ENCODE data around the gene STAC2.
A peak's percentile ranks its signal among the peaks of the same experiment; 100 is the strongest.
"Not testable (repeated sequence)": the region's sequence is repeated elsewhere in the genome, so short reads cannot be mapped to it uniquely, and the experiment has no call there.

STAC2 gene

DNA sequence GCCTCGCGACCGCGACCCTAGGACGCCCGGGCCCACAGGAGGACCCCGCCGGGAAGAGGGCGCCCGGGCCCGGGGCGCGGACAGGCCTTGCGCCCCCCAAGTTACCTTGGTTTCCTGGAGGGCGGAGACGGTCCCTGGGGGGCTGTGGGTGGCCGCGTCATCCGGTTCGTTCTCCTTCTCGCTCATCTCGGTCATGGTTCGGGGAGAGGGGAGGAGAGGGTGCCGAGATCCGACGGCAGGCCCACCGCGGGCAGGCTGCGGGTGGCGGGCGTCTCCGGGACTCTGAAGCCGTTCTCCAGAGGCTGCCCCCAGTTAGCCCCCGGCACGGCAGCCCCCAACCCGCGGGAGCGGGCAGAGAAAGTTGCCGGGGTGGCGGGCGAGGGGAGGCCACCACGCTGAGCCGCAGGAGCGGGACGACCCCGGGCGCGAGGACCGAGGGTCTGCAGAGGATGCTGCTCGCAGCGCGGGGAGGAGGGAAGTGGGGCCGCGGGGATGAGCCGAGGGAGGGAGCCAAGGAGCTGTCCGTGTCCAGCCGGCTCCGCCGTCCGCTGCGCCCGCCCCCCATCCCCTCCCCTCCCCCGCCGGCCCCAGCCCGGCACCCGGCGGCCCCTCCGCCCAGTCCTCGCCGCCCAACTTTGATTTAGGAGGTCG, at the start of gene STAC2:
STAC2 (minus strand) TSS at position 638 of the 651 bp plus-strand sequence; CDS start at position 195, 443 bp downstream.
- Histone ChIP-seq H3K4me3 (ENCODE audit: low read depth in 1 of 2, low read length in 2 of 2) (peak within 1 kb of the TSS in 1 of 2 donors; percentile 16), H3K9me3 (ENCODE audit: control insufficient read depth in 1 of 2, low read length in 2 of 2) (no peaks in the 10 kb centered on the region), H3K27me3 (ENCODE audit: control insufficient read depth in 1 of 2, insufficient read depth in 2 of 2, low read length in 2 of 2) (peaks cover 42 to 49% of the 10 kb centered on the region in 2 donors), H3K36me3 (ENCODE audit: control insufficient read depth in 1 of 2, insufficient read depth in 2 of 2, low read length in 2 of 2) (no peaks in the 10 kb centered on the region), H3K27ac (ENCODE audit: low read depth, low read length) (no peak within 1 kb of the TSS), H3K9ac (ENCODE audit: low read depth in 1 of 2, low read length in 2 of 2) (no peak within 1 kb of the TSS), H3K4me1 (ENCODE audit: control insufficient read depth in 1 of 2, insufficient read depth in 2 of 2, low read length in 2 of 2) (peaks cover 4 to 9% of the 10 kb centered on the region in 2 donors)

- H3K4me3 ChIP-seq (ENCODE audit: low read depth in 1 of 2, low read length in 2 of 2) = no peak overlapping the region
These were observed 45.8 kb upstream of the STAC2 start for GRCh38 chr17:39271546-39271945.

DNA sequence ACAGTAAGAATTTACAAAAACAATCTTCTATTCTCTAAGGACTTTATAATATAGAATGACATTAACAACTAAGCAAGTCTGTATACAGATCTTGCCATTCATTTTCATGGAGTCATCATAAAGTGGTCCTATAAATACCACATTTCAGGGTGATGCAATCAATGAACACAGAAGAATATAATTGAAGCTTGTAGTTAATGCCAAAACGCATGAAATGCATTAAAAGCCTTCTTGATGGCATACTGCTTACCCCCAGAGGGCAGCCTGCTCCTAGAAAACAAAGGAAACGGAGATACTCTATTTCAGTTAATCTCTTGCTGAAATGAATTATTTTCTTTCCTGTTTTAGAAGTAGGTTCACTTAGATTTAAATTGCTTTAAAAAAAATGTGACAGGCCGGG, 45.2 kb upstream of the STAC2 start:
- no peaks in the 10 kb centered on the region for H3K27me3 ChIP-seq (ENCODE audit: control insufficient read depth in 1 of 2, insufficient read depth in 2 of 2, low read length in 2 of 2)
- H3K9ac ChIP-seq (ENCODE audit: low read depth in 1 of 2, low read length in 2 of 2) = no peak overlapping the region
- peaks cover 19 to 40% of the 10 kb centered on the region in 2 donors for H3K36me3 ChIP-seq (ENCODE audit: control insufficient read depth in 1 of 2, insufficient read depth in 2 of 2, low read length in 2 of 2)
- no peak overlapping the region for H3K27ac ChIP-seq (ENCODE audit: low read depth, low read length)
- no peaks in the 10 kb centered on the region for H3K4me1 ChIP-seq (ENCODE audit: control insufficient read depth in 1 of 2, insufficient read depth in 2 of 2, low read length in 2 of 2)
- H3K9me3 ChIP-seq (ENCODE audit: control insufficient read depth in 1 of 2, low read length in 2 of 2) = no peaks in the 10 kb centered on the region
- no peak overlapping the region for H3K4me3 ChIP-seq (ENCODE audit: low read depth in 1 of 2, low read length in 2 of 2)

More at GRCh38 chr17:39271546-39271945, 45.8 kb upstream of the STAC2 start:
- Histone ChIP-seq H3K9ac (ENCODE audit: low read depth in 1 of 2, low read length in 2 of 2) (no peak overlapping the region), H3K4me1 (ENCODE audit: control insufficient read depth in 1 of 2, insufficient read depth in 2 of 2, low read length in 2 of 2) (no peaks in the 10 kb centered on the region), H3K9me3 (ENCODE audit: control insufficient read depth in 1 of 2, low read length in 2 of 2) (no peaks in the 10 kb centered on the region), H3K27ac (ENCODE audit: low read depth, low read length) (no peak overlapping the region), H3K27me3 (ENCODE audit: control insufficient read depth in 1 of 2, insufficient read depth in 2 of 2, low read length in 2 of 2) (no peaks in the 10 kb centered on the region), H3K36me3 (ENCODE audit: control insufficient read depth in 1 of 2, insufficient read depth in 2 of 2, low read length in 2 of 2) (peaks cover 19 to 40% of the 10 kb centered on the region in 2 donors)

- Histone ChIP-seq H3K4me3 (ENCODE audit: low read depth in 1 of 2, low read length in 2 of 2) (no peak overlapping the region), H3K27ac (ENCODE audit: low read depth, low read length) (no peak overlapping the region), H3K4me1 (ENCODE audit: control insufficient read depth in 1 of 2, insufficient read depth in 2 of 2, low read length in 2 of 2) (no peaks in the 10 kb centered on the region), H3K9ac (ENCODE audit: low read depth in 1 of 2, low read length in 2 of 2) (no peak overlapping the region), H3K27me3 (ENCODE audit: control insufficient read depth in 1 of 2, insufficient read depth in 2 of 2, low read length in 2 of 2) (no peaks in the 10 kb centered on the region), H3K36me3 (ENCODE audit: control insufficient read depth in 1 of 2, insufficient read depth in 2 of 2, low read length in 2 of 2) (peaks cover 31 to 66% of the 10 kb centered on the region in 2 donors), H3K9me3 (ENCODE audit: control insufficient read depth in 1 of 2, low read length in 2 of 2) (no peaks in the 10 kb centered on the region)
These were observed 38.4 kb upstream of the STAC2 start for GRCh38 chr17:39264119-39264518.

- peaks cover 22 to 69% of the 10 kb centered on the region in 2 donors for H3K36me3 ChIP-seq (ENCODE audit: control insufficient read depth in 1 of 2, insufficient read depth in 2 of 2, low read length in 2 of 2)
- H3K9me3 ChIP-seq (ENCODE audit: control insufficient read depth in 1 of 2, low read length in 2 of 2) = no peaks in the 10 kb centered on the region
- H3K27ac ChIP-seq (ENCODE audit: low read depth, low read length) = no peak overlapping the region
- H3K4me1 ChIP-seq (ENCODE audit: control insufficient read depth in 1 of 2, insufficient read depth in 2 of 2, low read length in 2 of 2) = no peaks in the 10 kb centered on the region
- H3K27me3 ChIP-seq (ENCODE audit: control insufficient read depth in 1 of 2, insufficient read depth in 2 of 2, low read length in 2 of 2) = no peaks in the 10 kb centered on the region
- no peak overlapping the region for H3K4me3 ChIP-seq (ENCODE audit: low read depth in 1 of 2, low read length in 2 of 2)
- H3K9ac ChIP-seq (ENCODE audit: low read depth in 1 of 2, low read length in 2 of 2) = no peak overlapping the region
These were observed 35.5 kb upstream of the STAC2 start for GRCh38 chr17:39261286-39261685.

GRCh38 chr17:39252788-39253460, 27.2 kb upstream of the STAC2 start:
- Histone ChIP-seq H3K36me3 (ENCODE audit: control insufficient read depth in 1 of 2, insufficient read depth in 2 of 2, low read length in 2 of 2) (peaks cover 0 to 21% of the 10 kb centered on the region in 2 donors), H3K9ac (ENCODE audit: low read depth in 1 of 2, low read length in 2 of 2) (no peak overlapping the region), H3K4me3 (ENCODE audit: low read depth in 1 of 2, low read length in 2 of 2) (no peak overlapping the region), H3K4me1 (ENCODE audit: control insufficient read depth in 1 of 2, insufficient read depth in 2 of 2, low read length in 2 of 2) (no peaks in the 10 kb centered on the region), H3K27me3 (ENCODE audit: control insufficient read depth in 1 of 2, insufficient read depth in 2 of 2, low read length in 2 of 2) (no peaks in the 10 kb centered on the region), H3K27ac (ENCODE audit: low read depth, low read length) (no peak overlapping the region), H3K9me3 (ENCODE audit: control insufficient read depth in 1 of 2, low read length in 2 of 2) (no peaks in the 10 kb centered on the region)

DNA sequence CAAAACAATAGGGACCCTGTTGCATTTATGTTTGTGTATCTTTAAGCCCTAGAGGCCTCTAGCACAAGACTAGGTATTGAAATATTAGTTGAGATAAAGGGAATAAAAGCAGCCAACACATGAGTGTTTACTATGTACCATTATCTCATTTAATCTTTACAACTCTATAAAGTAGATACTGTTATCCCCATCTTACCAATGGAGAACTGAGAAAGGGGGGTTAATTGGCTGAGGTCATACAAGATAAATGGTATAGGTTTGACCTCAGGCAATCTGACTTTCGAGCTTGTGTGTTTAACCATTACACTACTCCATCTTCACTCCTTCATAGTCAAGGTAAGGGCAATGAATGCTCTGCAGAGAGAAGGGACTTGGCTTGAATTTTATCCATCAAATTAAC, 26.3 kb upstream of the STAC2 start:
- Histone ChIP-seq H3K36me3 (ENCODE audit: control insufficient read depth in 1 of 2, insufficient read depth in 2 of 2, low read length in 2 of 2) (peaks cover 0 to 12% of the 10 kb centered on the region in 2 donors), H3K27ac (ENCODE audit: low read depth, low read length) (no peak overlapping the region), H3K9ac (ENCODE audit: low read depth in 1 of 2, low read length in 2 of 2) (no peak overlapping the region), H3K9me3 (ENCODE audit: control insufficient read depth in 1 of 2, low read length in 2 of 2) (no peaks in the 10 kb centered on the region), H3K27me3 (ENCODE audit: control insufficient read depth in 1 of 2, insufficient read depth in 2 of 2, low read length in 2 of 2) (no peaks in the 10 kb centered on the region), H3K4me1 (ENCODE audit: control insufficient read depth in 1 of 2, insufficient read depth in 2 of 2, low read length in 2 of 2) (no peaks in the 10 kb centered on the region), H3K4me3 (ENCODE audit: low read depth in 1 of 2, low read length in 2 of 2) (no peak overlapping the region)

DNA sequence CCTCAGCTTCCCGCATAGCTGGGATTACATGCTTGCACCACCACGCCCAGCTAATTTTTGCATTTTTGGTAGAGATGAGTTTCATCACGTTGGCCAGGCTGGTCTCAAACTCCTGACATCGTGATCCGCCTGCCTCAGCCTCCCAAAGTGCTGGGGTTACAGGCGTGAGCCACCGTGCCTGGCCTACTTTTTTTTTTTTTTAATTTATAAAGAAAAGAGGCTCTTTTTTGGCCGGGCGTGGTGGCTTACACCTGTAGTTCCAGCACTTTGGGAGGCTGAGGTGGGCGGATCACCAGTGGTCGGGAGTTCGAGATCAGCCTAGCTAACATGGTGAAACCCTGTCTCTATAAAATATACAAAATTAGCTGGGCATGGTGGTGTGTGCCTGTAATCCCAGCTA, 24.3 kb upstream of the STAC2 start:
- not testable (repeated sequence) for H3K27ac ChIP-seq (ENCODE audit: low read depth, low read length); H3K4me3 ChIP-seq (ENCODE audit: low read depth in 1 of 2, low read length in 2 of 2); H3K27me3 ChIP-seq (ENCODE audit: control insufficient read depth in 1 of 2, insufficient read depth in 2 of 2, low read length in 2 of 2); H3K4me1 ChIP-seq (ENCODE audit: control insufficient read depth in 1 of 2, insufficient read depth in 2 of 2, low read length in 2 of 2); H3K9me3 ChIP-seq (ENCODE audit: control insufficient read depth in 1 of 2, low read length in 2 of 2); H3K9ac ChIP-seq (ENCODE audit: low read depth in 1 of 2, low read length in 2 of 2)
- peaks cover 0 to 12% of the 10 kb centered on the region in 2 donors for H3K36me3 ChIP-seq (ENCODE audit: control insufficient read depth in 1 of 2, insufficient read depth in 2 of 2, low read length in 2 of 2)

GRCh38 chr17:39246274-39246673, 20.5 kb upstream of the STAC2 start:
- Histone ChIP-seq H3K9ac (ENCODE audit: low read depth in 1 of 2, low read length in 2 of 2) (no peak overlapping the region), H3K36me3 (ENCODE audit: control insufficient read depth in 1 of 2, insufficient read depth in 2 of 2, low read length in 2 of 2) (no peaks in the 10 kb centered on the region), H3K4me3 (ENCODE audit: low read depth in 1 of 2, low read length in 2 of 2) (no peak overlapping the region), H3K4me1 (ENCODE audit: control insufficient read depth in 1 of 2, insufficient read depth in 2 of 2, low read length in 2 of 2) (peaks cover 0 to 4% of the 10 kb centered on the region in 2 donors), H3K27me3 (ENCODE audit: control insufficient read depth in 1 of 2, insufficient read depth in 2 of 2, low read length in 2 of 2) (no peaks in the 10 kb centered on the region), H3K9me3 (ENCODE audit: control insufficient read depth in 1 of 2, low read length in 2 of 2) (no peaks in the 10 kb centered on the region), H3K27ac (ENCODE audit: low read depth, low read length) (no peak overlapping the region)
